ENCODE results near the gene STK24.
"Not testable (repeated sequence)": the region's sequence is repeated elsewhere in the genome, so short reads cannot be mapped to it uniquely, and the experiment has no call there.

STK24 gene

GRCh38 chr13:98595134-98595533 lies 18.2 kb upstream of the STK24 start:
- H3K4me3 ChIP-seq (ENCODE audit: low read length): no peak overlapping the region
- H3K4me1 ChIP-seq (ENCODE audit: control insufficient read depth, low read depth, low read length): no peaks in the 10 kb centered on the region
- no peaks in the 10 kb centered on the region for H3K79me1 ChIP-seq (ENCODE audit: low read length)
- H2BK5ac ChIP-seq (ENCODE audit: low read length): no peak overlapping the region
- H4K5ac ChIP-seq (ENCODE audit: low read length): no peak overlapping the region
- no CpG with 5 or more reads among the region's 3 CpGs for WGBS (ENCODE audit: extremely low coverage, insufficient coverage, low lambda C conversion rate)
- H4K8ac ChIP-seq (ENCODE audit: low read depth, low read length): no peak overlapping the region
- H3K27ac ChIP-seq (ENCODE audit: low read depth, low read length): no peak overlapping the region
- H3K4me2 ChIP-seq (ENCODE audit: low read length): no peak overlapping the region
- no peak overlapping the region for H3K4ac ChIP-seq (ENCODE audit: low read depth, low read length)
- no peak for DNase-seq
- H3K36me3 ChIP-seq (ENCODE audit: control insufficient read depth, insufficient read depth, low read length): no peaks in the 10 kb centered on the region
- H2BK15ac ChIP-seq (replicated peaks; ENCODE audit: low read depth): no peak overlapping the region
- no peak overlapping the region for H2BK120ac ChIP-seq (ENCODE audit: low read depth, low read length)
- no peak overlapping the region for H3K56ac ChIP-seq (ENCODE audit: low read length)
- H2AK5ac ChIP-seq (ENCODE audit: low read length): no peak overlapping the region
- H3K79me2 ChIP-seq (ENCODE audit: control insufficient read depth, insufficient read depth, low read length): no peaks in the 10 kb centered on the region
- H3K27me3 ChIP-seq (ENCODE audit: insufficient read depth, low read length, poor library complexity): no peaks in the 10 kb centered on the region
- H3K23ac ChIP-seq (ENCODE audit: low read length): no peak overlapping the region
- no peak overlapping the region for H3K18ac ChIP-seq (ENCODE audit: low read length)
- H3K9ac ChIP-seq (ENCODE audit: low read length): no peak overlapping the region

- no peak overlapping the region for H2AK5ac ChIP-seq (ENCODE audit: low read length)
- H3K79me2 ChIP-seq (ENCODE audit: control insufficient read depth, insufficient read depth, low read length): no peaks in the 10 kb centered on the region
- no peak overlapping the region for H3K4ac ChIP-seq (ENCODE audit: low read depth, low read length)
- H2BK5ac ChIP-seq (ENCODE audit: low read length): no peak overlapping the region
- H4K8ac ChIP-seq (ENCODE audit: low read depth, low read length): no peak overlapping the region
- H4K5ac ChIP-seq (ENCODE audit: low read length): no peak overlapping the region
- H3K9ac ChIP-seq (ENCODE audit: low read length): no peak overlapping the region
- no peak overlapping the region for H3K23ac ChIP-seq (ENCODE audit: low read length)
- H3K4me2 ChIP-seq (ENCODE audit: low read length): no peak overlapping the region
- no peak overlapping the region for H3K18ac ChIP-seq (ENCODE audit: low read length)
- H3K4me1 ChIP-seq (ENCODE audit: control insufficient read depth, low read depth, low read length): no peaks in the 10 kb centered on the region
- H3K27me3 ChIP-seq (ENCODE audit: insufficient read depth, low read length, poor library complexity): no peaks in the 10 kb centered on the region
- H3K79me1 ChIP-seq (ENCODE audit: low read length): no peaks in the 10 kb centered on the region
- no peak overlapping the region for H3K56ac ChIP-seq (ENCODE audit: low read length)
- no CpG with 5 or more reads among the region's 5 CpGs for WGBS (ENCODE audit: extremely low coverage, insufficient coverage, low lambda C conversion rate)
- no peak for DNase-seq
- H2BK120ac ChIP-seq (ENCODE audit: low read depth, low read length): no peak overlapping the region
- H3K27ac ChIP-seq (ENCODE audit: low read depth, low read length): no peak overlapping the region
- no peak overlapping the region for H3K4me3 ChIP-seq (ENCODE audit: low read length)
- H2BK15ac ChIP-seq (replicated peaks; ENCODE audit: low read depth): no peak overlapping the region
- no peaks in the 10 kb centered on the region for H3K36me3 ChIP-seq (ENCODE audit: control insufficient read depth, insufficient read depth, low read length)
Measured at GRCh38 chr13:98592362-98592732, 15.4 kb upstream of the STK24 start.

GRCh38 chr13:98591721-98592361 lies 14.9 kb upstream of the STK24 start:
- H4K8ac ChIP-seq (ENCODE audit: low read depth, low read length): no peak overlapping the region
- no peak overlapping the region for H3K4ac ChIP-seq (ENCODE audit: low read depth, low read length)
- no peaks in the 10 kb centered on the region for H3K79me1 ChIP-seq (ENCODE audit: low read length)
- no peaks in the 10 kb centered on the region for H3K27me3 ChIP-seq (ENCODE audit: insufficient read depth, low read length, poor library complexity)
- H3K18ac ChIP-seq (ENCODE audit: low read length): no peak overlapping the region
- no peak overlapping the region for H2BK5ac ChIP-seq (ENCODE audit: low read length)
- no peak overlapping the region for H3K23ac ChIP-seq (ENCODE audit: low read length)
- no peak overlapping the region for H3K4me2 ChIP-seq (ENCODE audit: low read length)
- no peak for DNase-seq
- no peak overlapping the region for H2AK5ac ChIP-seq (ENCODE audit: low read length)
- H2BK15ac ChIP-seq (replicated peaks; ENCODE audit: low read depth): no peak overlapping the region
- no peak overlapping the region for H3K4me3 ChIP-seq (ENCODE audit: low read length)
- H4K5ac ChIP-seq (ENCODE audit: low read length): no peak overlapping the region
- H3K36me3 ChIP-seq (ENCODE audit: control insufficient read depth, insufficient read depth, low read length): no peaks in the 10 kb centered on the region
- no peak overlapping the region for H3K27ac ChIP-seq (ENCODE audit: low read depth, low read length)
- H2BK120ac ChIP-seq (ENCODE audit: low read depth, low read length): no peak overlapping the region
- H3K79me2 ChIP-seq (ENCODE audit: control insufficient read depth, insufficient read depth, low read length): no peaks in the 10 kb centered on the region
- no peaks in the 10 kb centered on the region for H3K4me1 ChIP-seq (ENCODE audit: control insufficient read depth, low read depth, low read length)
- no peak overlapping the region for H3K9ac ChIP-seq (ENCODE audit: low read length)
- WGBS (ENCODE audit: extremely low coverage, insufficient coverage, low lambda C conversion rate): no CpG with 5 or more reads among the region's 2 CpGs
- H3K56ac ChIP-seq (ENCODE audit: low read length): no peak overlapping the region

- not testable (repeated sequence) for H4K5ac ChIP-seq (ENCODE audit: low read length); H3K4me2 ChIP-seq (ENCODE audit: low read length); DNase-seq
Measured at GRCh38 chr13:98590471-98590870, 13.6 kb upstream of the STK24 start.

GRCh38 chr13:98589516-98589915 lies 12.6 kb upstream of the STK24 start:
- no CpG with 5 or more reads among the region's 12 CpGs for WGBS (ENCODE audit: extremely low coverage, insufficient coverage, low lambda C conversion rate)
- not testable (repeated sequence) for H3K27ac ChIP-seq (ENCODE audit: low read depth, low read length); H4K5ac ChIP-seq (ENCODE audit: low read length)

More at GRCh38 chr13:98590471-98590870, 13.6 kb upstream of the STK24 start:
- H4K8ac ChIP-seq (ENCODE audit: low read depth, low read length); H3K79me2 ChIP-seq (ENCODE audit: control insufficient read depth, insufficient read depth, low read length); H3K27me3 ChIP-seq (ENCODE audit: insufficient read depth, low read length, poor library complexity); H2BK5ac ChIP-seq (ENCODE audit: low read length); H2BK15ac ChIP-seq (replicated peaks; ENCODE audit: low read depth); H3K27ac ChIP-seq (ENCODE audit: low read depth, low read length); H3K56ac ChIP-seq (ENCODE audit: low read length); H3K9ac ChIP-seq (ENCODE audit: low read length); H3K23ac ChIP-seq (ENCODE audit: low read length); H3K18ac ChIP-seq (ENCODE audit: low read length); H2AK5ac ChIP-seq (ENCODE audit: low read length); H2BK120ac ChIP-seq (ENCODE audit: low read depth, low read length); H3K4me1 ChIP-seq (ENCODE audit: control insufficient read depth, low read depth, low read length); H3K4me3 ChIP-seq (ENCODE audit: low read length); H3K4ac ChIP-seq (ENCODE audit: low read depth, low read length); H3K79me1 ChIP-seq (ENCODE audit: low read length); H3K36me3 ChIP-seq (ENCODE audit: control insufficient read depth, insufficient read depth, low read length): not testable (repeated sequence)
- WGBS (ENCODE audit: extremely low coverage, insufficient coverage, low lambda C conversion rate): no CpG with 5 or more reads among the region's 6 CpGs

More at GRCh38 chr13:98589516-98589915, 12.6 kb upstream of the STK24 start:
- H3K18ac ChIP-seq (ENCODE audit: low read length); H3K4me3 ChIP-seq (ENCODE audit: low read length); H3K4me1 ChIP-seq (ENCODE audit: control insufficient read depth, low read depth, low read length); H2BK15ac ChIP-seq (replicated peaks; ENCODE audit: low read depth); H3K23ac ChIP-seq (ENCODE audit: low read length); DNase-seq; H3K36me3 ChIP-seq (ENCODE audit: control insufficient read depth, insufficient read depth, low read length); H3K56ac ChIP-seq (ENCODE audit: low read length); H2BK120ac ChIP-seq (ENCODE audit: low read depth, low read length); H4K8ac ChIP-seq (ENCODE audit: low read depth, low read length); H3K79me2 ChIP-seq (ENCODE audit: control insufficient read depth, insufficient read depth, low read length); H3K79me1 ChIP-seq (ENCODE audit: low read length); H2BK5ac ChIP-seq (ENCODE audit: low read length); H2AK5ac ChIP-seq (ENCODE audit: low read length); H3K9ac ChIP-seq (ENCODE audit: low read length); H3K27me3 ChIP-seq (ENCODE audit: insufficient read depth, low read length, poor library complexity); H3K4ac ChIP-seq (ENCODE audit: low read depth, low read length); H3K4me2 ChIP-seq (ENCODE audit: low read length): not testable (repeated sequence)
